OCI-LY1 (cell line): ENCODE measurements around the gene NUDCD3.

Experiments
- H2AFZ ChIP-seq: fragments of 200-600 bp; sonication (generic), shearing (Covaris generic); 2 replicates; pipeline ENCODE4 v1.6.0; 2014; ENCODE audit warnings: antibody characterized with exemption, mild to moderate bottlenecking, low read length
- H3F3A ChIP-seq: fragments of 200-600 bp; sonication (generic), shearing (Covaris generic); 2 replicates; pipeline ENCODE4 v1.6.0; 2014; ENCODE audit warnings: mild to moderate bottlenecking, antibody characterized with exemption, low read length, moderate library complexity; ENCODE audit not compliant: insufficient read depth
- H3K27ac ChIP-seq: fragments of 200-600 bp; sonication (generic); 2 replicates; pipeline ENCODE4 v1.5.1; 2014; ENCODE audit warnings: low read length, mixed run types, mild to moderate bottlenecking, low read depth; ENCODE audit not compliant: poor library complexity, severe bottlenecking
- H3K27me3 ChIP-seq: fragments of 200-600 bp; sonication (generic); 2 replicates; pipeline ENCODE4 v1.6.0; 2014; ENCODE audit warnings: antibody characterized with exemption, mild to moderate bottlenecking, low read length, moderate library complexity; ENCODE audit not compliant: insufficient read depth
- H3K36me3 ChIP-seq: fragments of 200-600 bp; sonication (generic); 2 replicates; pipeline ENCODE4 v1.6.1; 2014; ENCODE audit warnings: mild to moderate bottlenecking, antibody characterized with exemption, low read length, moderate library complexity, mixed read lengths; ENCODE audit not compliant: insufficient read depth
- H3K4me1 ChIP-seq: fragments of 200-600 bp; sonication (generic); 2 replicates; pipeline ENCODE4 v1.5.1; 2014; ENCODE audit warnings: mild to moderate bottlenecking, low read length, moderate library complexity; ENCODE audit not compliant: insufficient read depth, severe bottlenecking
- H3K4me2 ChIP-seq: fragments of 200-600 bp; sonication (generic), shearing (Covaris generic); 2 replicates; pipeline ENCODE4 v1.6.1; 2014; ENCODE audit warnings: low read length
- H3K4me3 ChIP-seq: fragments of 200-600 bp; sonication (generic); 2 replicates; pipeline ENCODE4 v1.5.1; 2014; ENCODE audit warnings: low read length, low read depth, mild to moderate bottlenecking, mixed read lengths; ENCODE audit not compliant: poor library complexity, severe bottlenecking
- H3K79me2 ChIP-seq: fragments of 200-600 bp; shearing (Covaris generic); 2 replicates; pipeline ENCODE4 v1.6.1; 2016; ENCODE audit warnings: mixed run types, low read length, mixed read lengths; ENCODE audit not compliant: insufficient read depth
- H3K9ac ChIP-seq: fragments of 200-600 bp; sonication (generic), shearing (Covaris generic); 2 replicates; pipeline ENCODE4 v1.6.1; 2014; ENCODE audit warnings: mild to moderate bottlenecking, low read length, mixed read lengths
- H3K9me2 ChIP-seq: fragments of 200-600 bp; sonication (generic), shearing (Covaris generic); 2 replicates; pipeline ENCODE4 v1.6.1; 2014; ENCODE audit warnings: low read depth, mild to moderate bottlenecking, low read length, mixed read lengths
- H3K9me3 ChIP-seq: fragments of 200-600 bp; shearing (Covaris generic); 2 replicates; pipeline ENCODE4 v1.6.1; 2014; ENCODE audit warnings: low read length, mixed read lengths
- H4K20me1 ChIP-seq: fragments of 200-600 bp; sonication (generic), shearing (Covaris generic); 2 replicates; pipeline ENCODE4 v1.6.0; 2016; ENCODE audit warnings: mild to moderate bottlenecking, low read length; ENCODE audit not compliant: insufficient read depth
- CTCF ChIP-seq: fragments of 200-600 bp; sonication (generic), shearing (Covaris generic); IDR thresholded peaks from 2 replicates; pipeline ENCODE4 v1.5.1; 2017; ENCODE audit warnings: mild to moderate bottlenecking, antibody characterized with exemption, low read length, moderate library complexity, mixed read lengths
- EZH2 ChIP-seq: fragments of 200-600 bp; sonication (generic), shearing (Covaris generic); IDR thresholded peaks from 2 replicates; pipeline ENCODE4 v1.8.0; 2017; ENCODE audit warnings: borderline replicate concordance, mixed run types, mild to moderate bottlenecking, antibody characterized with exemption, low read length, moderate library complexity, mixed read lengths

NUDCD3 gene

GRCh38 chr7:44447874-44448425 is 42.5 kb downstream of the NUDCD3 start:
- H3K4me2 ChIP-seq: no peak overlapping the region
- no peak overlapping the region for H2AFZ ChIP-seq
- H3F3A ChIP-seq: no peaks in the 10 kb centered on the region
- peaks cover 9% of the 10 kb centered on the region for H3K4me1 ChIP-seq
- H3K9me2 ChIP-seq: no peaks in the 10 kb centered on the region
- no peak overlapping the region for H3K27ac ChIP-seq
- peaks cover 21% of the 10 kb centered on the region for H3K79me2 ChIP-seq
- peaks cover 85% of the 10 kb centered on the region for H3K36me3 ChIP-seq
- H3K9me3 ChIP-seq: peaks cover 33% of the 10 kb centered on the region
- no peak for TF ChIP-seq CTCF
- no peak for TF ChIP-seq EZH2
- no peak overlapping the region for H3K4me3 ChIP-seq
- H3K27me3 ChIP-seq: no peaks in the 10 kb centered on the region
- no peaks in the 10 kb centered on the region for H4K20me1 ChIP-seq
- no peak overlapping the region for H3K9ac ChIP-seq

- Histone ChIP-seq H3K27ac (no peak overlapping the region), H4K20me1 (no peaks in the 10 kb centered on the region), H3K4me3 (no peak overlapping the region), H3K4me1 (peaks cover 9% of the 10 kb centered on the region), H3K36me3 (peaks cover 69% of the 10 kb centered on the region), H3K9me2 (no peaks in the 10 kb centered on the region), H3F3A (no peaks in the 10 kb centered on the region), H3K9me3 (peaks cover 33% of the 10 kb centered on the region), H3K79me2 (peaks cover 22% of the 10 kb centered on the region), H3K4me2 (no peak overlapping the region), H3K9ac (no peak overlapping the region), H3K27me3 (no peaks in the 10 kb centered on the region), H2AFZ (no peak overlapping the region)
- no peak for TF ChIP-seq EZH2
- no peak for TF ChIP-seq CTCF
Measured at GRCh38 chr7:44445986-44446671, 44.3 kb downstream of the NUDCD3 start.

DNA sequence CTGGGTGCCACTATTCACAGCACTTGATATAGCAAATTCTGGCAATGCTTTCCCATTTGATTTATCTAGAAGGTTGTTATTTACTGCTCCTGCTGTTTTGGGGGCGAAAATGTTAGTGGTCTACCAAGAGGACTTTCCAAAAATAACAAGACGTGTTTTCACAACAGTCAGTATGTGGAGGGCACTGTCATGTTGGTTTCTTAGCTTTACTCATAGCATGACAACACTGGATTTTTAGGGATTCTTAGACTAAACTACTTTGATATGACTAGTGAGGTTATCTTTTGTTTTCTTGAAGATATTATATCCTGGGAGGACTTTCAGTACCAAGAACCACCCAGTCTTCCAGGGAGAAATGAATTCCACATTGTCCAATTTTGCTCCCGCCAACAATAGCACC is 49.4 kb downstream of the NUDCD3 start:
- Histone ChIP-seq H3K9ac (no peak overlapping the region), H3K79me2 (peaks cover 13% of the 10 kb centered on the region; the same call in 1 of the 2 replicates), H3F3A (no peaks in the 10 kb centered on the region), H3K4me2 (no peak overlapping the region), H3K36me3 (peaks cover 36% of the 10 kb centered on the region), H3K27ac (no peak overlapping the region), H4K20me1 (no peaks in the 10 kb centered on the region), H3K9me3 (peaks cover 14% of the 10 kb centered on the region), H3K4me1 (no peaks in the 10 kb centered on the region), H3K27me3 (no peaks in the 10 kb centered on the region), H3K9me2 (no peaks in the 10 kb centered on the region), H2AFZ (no peak overlapping the region), H3K4me3 (no peak overlapping the region)
- TF ChIP-seq EZH2 (no peak), CTCF (no peak)
